Esophagus muscularis mucosa (tissue), 3 donors: ENCODE results near the gene EEA1.

Experiments used
- EP300 ChIP-seq: sonication (generic); formaldehyde crosslinking; IDR thresholded peaks from one replicate; pipeline ENCODE4 v1.6.1; 2017; ENCODE audit warnings: antibody characterized with exemption
- TF ChIP-seq, protein P1 (sequence below), 3 experiments: fragments of 200-600 bp in 2 of 3; fragments of 450-650 bp in 1 of 3; sonication (generic) in 2 of 3; IDR thresholded peaks; one replicate each; pipeline ENCODE4 v1.5.1; 2017 to 2019; ENCODE audit warnings: antibody characterized with exemption in 3 of 3, mild to moderate bottlenecking in 2 of 3, moderate library complexity in 1 of 3

DNA sequence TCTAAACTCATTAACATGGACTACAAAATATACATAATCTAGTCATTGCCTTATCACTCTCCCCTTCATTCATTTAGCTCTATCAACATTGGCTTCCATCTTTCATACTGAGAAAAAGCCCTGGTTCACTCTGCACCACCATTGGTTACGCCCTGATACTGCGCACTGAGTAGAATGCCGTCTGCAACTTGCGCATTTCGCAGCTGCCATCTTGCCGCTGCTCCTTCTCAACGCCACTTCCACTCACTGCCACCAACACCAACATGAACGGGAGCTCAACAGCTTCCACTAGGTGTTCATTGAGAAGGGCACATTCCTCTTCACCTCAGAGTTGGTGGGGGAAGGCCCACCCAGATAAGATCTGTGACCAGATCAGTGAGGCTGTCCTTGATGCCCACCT is 71.3 kb downstream of the EEA1 start:
- TF ChIP-seq, protein P1, sequence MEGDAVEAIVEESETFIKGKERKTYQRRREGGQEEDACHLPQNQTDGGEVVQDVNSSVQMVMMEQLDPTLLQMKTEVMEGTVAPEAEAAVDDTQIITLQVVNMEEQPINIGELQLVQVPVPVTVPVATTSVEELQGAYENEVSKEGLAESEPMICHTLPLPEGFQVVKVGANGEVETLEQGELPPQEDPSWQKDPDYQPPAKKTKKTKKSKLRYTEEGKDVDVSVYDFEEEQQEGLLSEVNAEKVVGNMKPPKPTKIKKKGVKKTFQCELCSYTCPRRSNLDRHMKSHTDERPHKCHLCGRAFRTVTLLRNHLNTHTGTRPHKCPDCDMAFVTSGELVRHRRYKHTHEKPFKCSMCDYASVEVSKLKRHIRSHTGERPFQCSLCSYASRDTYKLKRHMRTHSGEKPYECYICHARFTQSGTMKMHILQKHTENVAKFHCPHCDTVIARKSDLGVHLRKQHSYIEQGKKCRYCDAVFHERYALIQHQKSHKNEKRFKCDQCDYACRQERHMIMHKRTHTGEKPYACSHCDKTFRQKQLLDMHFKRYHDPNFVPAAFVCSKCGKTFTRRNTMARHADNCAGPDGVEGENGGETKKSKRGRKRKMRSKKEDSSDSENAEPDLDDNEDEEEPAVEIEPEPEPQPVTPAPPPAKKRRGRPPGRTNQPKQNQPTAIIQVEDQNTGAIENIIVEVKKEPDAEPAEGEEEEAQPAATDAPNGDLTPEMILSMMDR (IDR thresholded peaks at IDR 0.05) = no peak
- no peak for TF ChIP-seq EP300
